ENCODE data around the gene MYO6. TPM values are rescaled to one million over a fixed set of nuclear protein-coding genes. Genes with fewer than 3 reads are reported as not detected.

MYO6 gene
- total RNA-seq, 1 experiment from 2014 or later = 46.9 TPM

DNA sequence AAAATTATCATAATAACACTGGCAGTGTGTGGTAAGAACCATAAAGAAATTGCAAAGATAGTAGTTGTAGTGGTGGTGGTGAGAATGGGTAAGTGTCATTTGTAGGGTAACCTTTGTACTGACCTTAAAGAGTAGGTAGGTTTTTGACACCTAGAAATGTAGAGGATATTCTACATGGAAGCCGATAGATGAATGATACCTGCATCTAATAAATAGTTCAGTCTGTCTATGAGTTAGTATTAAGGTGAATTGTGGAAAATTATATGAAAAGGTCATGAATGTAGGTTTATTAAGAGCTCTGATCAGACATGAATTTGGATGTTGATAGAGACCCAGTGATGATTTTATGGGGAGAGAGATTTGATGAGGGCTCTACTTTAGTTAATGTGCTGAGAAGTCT lies 78.1 kb downstream of the MYO6 start:
- no peak overlapping the region for H4K91ac ChIP-seq (ENCODE audit: insufficient read length, low read depth, low read length)
- H2AFZ ChIP-seq (ENCODE audit: low read length) = no peak overlapping the region
- H3K23me2 ChIP-seq (ENCODE audit: insufficient read length, low read depth, low read length, poor library complexity, severe bottlenecking) = no peaks in the 10 kb centered on the region
- no peak overlapping the region for H3K14ac ChIP-seq (ENCODE audit: insufficient read depth, low read length)
- Mint-ChIP-seq H3K27me3 (ENCODE audit: low read depth) (no peaks in the 10 kb centered on the region), H3K4me3 (no peak overlapping the region), H3K4me1 (no peaks in the 10 kb centered on the region), H3K36me3 (ENCODE audit: insufficient read depth in 1 of 3, low read depth in 3 of 3) (peaks cover 0 to 6% (median 0%) of the 10 kb centered on the region in 3 experiments; a peak in 1 of 7 replicates), H3K27ac (no peak overlapping the region), H3K9me3 (no peaks in the 10 kb centered on the region)
- no peak overlapping the region for H2BK20ac ChIP-seq (ENCODE audit: low read depth, low read length, poor library complexity, severe bottlenecking)
- no peaks in the 10 kb centered on the region for H3K9me3 ChIP-seq (ENCODE audit: control insufficient read depth, low read depth, low read length)
- no CpG with 5 or more reads among the region's 1 CpG for WGBS (ENCODE audit: extremely low coverage, insufficient read length, low lambda C conversion rate)
- no peak overlapping the region for H3K4ac ChIP-seq (ENCODE audit: low read depth, low read length)
- H2AK5ac ChIP-seq (ENCODE audit: insufficient read length, low read length) = no peak overlapping the region
- H3K4me1 ChIP-seq (ENCODE audit: insufficient read depth, low read length) = no peaks in the 10 kb centered on the region
- H3K18ac ChIP-seq (ENCODE audit: insufficient read length, low read depth, low read length) = no peak overlapping the region
- H3K9ac ChIP-seq (ENCODE audit: extremely low read depth, insufficient read length, low read length) = no peak overlapping the region
- TF ChIP-seq CTCF (conservative IDR thresholded peaks at IDR 0.05) = no peak
- H3K56ac ChIP-seq (ENCODE audit: insufficient read length, low read depth, low read length) = no peak overlapping the region
- H2BK5ac ChIP-seq (ENCODE audit: insufficient read length, low read length) = no peak overlapping the region
- no peak overlapping the region for H2BK12ac ChIP-seq (ENCODE audit: insufficient read length, low read depth, low read length)
- DNase-seq = no peak
- H3K79me2 ChIP-seq (ENCODE audit: insufficient read depth, low read length) = no peaks in the 10 kb centered on the region
- no peaks in the 10 kb centered on the region for H4K20me1 ChIP-seq (ENCODE audit: control insufficient read depth, insufficient read depth, insufficient read length)
- no peak overlapping the region for H4K8ac ChIP-seq (replicated peaks; ENCODE audit: insufficient read length, low read depth, low read length)
- no peak overlapping the region for H3K27ac ChIP-seq (ENCODE audit: insufficient read length, low read depth, low read length)
- H3T11ph ChIP-seq (ENCODE audit: low read length) = no peak overlapping the region
- no peak overlapping the region for H2BK15ac ChIP-seq (ENCODE audit: low read depth, low read length)
- no peak overlapping the region for H3K23ac ChIP-seq (ENCODE audit: insufficient read length, low read depth, low read length)
- no peak overlapping the region for H4K5ac ChIP-seq (ENCODE audit: insufficient read length, low read depth, low read length)
- H3K27me3 ChIP-seq (ENCODE audit: insufficient read depth, low read length) = no peaks in the 10 kb centered on the region
- H3K79me1 ChIP-seq (ENCODE audit: insufficient read depth, low read depth, low read length, poor library complexity, severe bottlenecking) = no peaks in the 10 kb centered on the region
- no peak overlapping the region for H3K4me2 ChIP-seq (ENCODE audit: insufficient read depth, insufficient read length, low read length)
- no peak overlapping the region for H2BK120ac ChIP-seq (ENCODE audit: low read depth, low read length, poor library complexity, severe bottlenecking)

All from H9 (cell line).